Activated T-cell treated with anti-CD3 and anti-CD28 coated beads, Interleukin-2, amount 50 U/mL, for 72 hours (primary cell): ENCODE measurements around the gene SHISA9. TPM values are rescaled to one million over a fixed set of nuclear protein-coding genes. Genes with fewer than 3 reads are reported as not detected.
A peak's percentile ranks its signal among the peaks of the same experiment; 100 is the strongest.
"Not testable (repeated sequence)": the region's sequence is repeated elsewhere in the genome, so short reads cannot be mapped to it uniquely, and the experiment has no call there.

Experiments used
- ATAC-seq, 2 donors: fragments of 150-1000 bp; cut with Tn5 transposase; replicated peaks in 1 of 2; 2 replicates each; pipeline ENCODE4 v1.10.0; 2021; ENCODE audit warnings: moderate library complexity in 2 of 2, mild to moderate bottlenecking in 1 of 2
- DNase-seq, 2 donors: peaks; one replicate each; pipeline ENCODE4 v3.0.0; 2021 to 2022; ENCODE audit warnings: mixed read lengths in 1 of 2
- H3K27ac Mint-ChIP-seq: one replicate; pipeline ENCODE4 v1.8.0; 2022; ENCODE audit warnings: mild to moderate bottlenecking, moderate library complexity, mixed read lengths
- H3K27me3 Mint-ChIP-seq: one replicate; pipeline ENCODE4 v1.8.0; 2022; ENCODE audit warnings: low read depth, mixed read lengths
- H3K36me3 Mint-ChIP-seq, 2 donors: one replicate each; pipeline ENCODE4 v1.8.0; 2022; ENCODE audit warnings: mixed read lengths in 2 of 2, mild to moderate bottlenecking in 1 of 2; ENCODE audit not compliant: insufficient read depth in 2 of 2
- H3K4me1 Mint-ChIP-seq: one replicate; pipeline ENCODE4 v1.8.0; 2022; ENCODE audit warnings: low read depth, mixed read lengths
- H3K4me3 Mint-ChIP-seq, 2 donors: one replicate each; pipeline ENCODE4 v1.8.0; 2022; ENCODE audit warnings: mild to moderate bottlenecking in 2 of 2, mixed read lengths in 2 of 2, moderate library complexity in 2 of 2
- H3K9me3 Mint-ChIP-seq, 2 donors: one replicate each; pipeline ENCODE4 v1.8.0; 2022; ENCODE audit warnings: mixed read lengths in 2 of 2
- total RNA-seq, 2 donors: library from RNA; stranded (reverse); gene quantifications; one replicate each; pipeline ENCODE4 v1.2.3, GENCODE V29; 2022

Gene SHISA9
- under 1 TPM in 1 of 2 donors, not detected in 1; 0.14 TPM for total RNA-seq

DNA sequence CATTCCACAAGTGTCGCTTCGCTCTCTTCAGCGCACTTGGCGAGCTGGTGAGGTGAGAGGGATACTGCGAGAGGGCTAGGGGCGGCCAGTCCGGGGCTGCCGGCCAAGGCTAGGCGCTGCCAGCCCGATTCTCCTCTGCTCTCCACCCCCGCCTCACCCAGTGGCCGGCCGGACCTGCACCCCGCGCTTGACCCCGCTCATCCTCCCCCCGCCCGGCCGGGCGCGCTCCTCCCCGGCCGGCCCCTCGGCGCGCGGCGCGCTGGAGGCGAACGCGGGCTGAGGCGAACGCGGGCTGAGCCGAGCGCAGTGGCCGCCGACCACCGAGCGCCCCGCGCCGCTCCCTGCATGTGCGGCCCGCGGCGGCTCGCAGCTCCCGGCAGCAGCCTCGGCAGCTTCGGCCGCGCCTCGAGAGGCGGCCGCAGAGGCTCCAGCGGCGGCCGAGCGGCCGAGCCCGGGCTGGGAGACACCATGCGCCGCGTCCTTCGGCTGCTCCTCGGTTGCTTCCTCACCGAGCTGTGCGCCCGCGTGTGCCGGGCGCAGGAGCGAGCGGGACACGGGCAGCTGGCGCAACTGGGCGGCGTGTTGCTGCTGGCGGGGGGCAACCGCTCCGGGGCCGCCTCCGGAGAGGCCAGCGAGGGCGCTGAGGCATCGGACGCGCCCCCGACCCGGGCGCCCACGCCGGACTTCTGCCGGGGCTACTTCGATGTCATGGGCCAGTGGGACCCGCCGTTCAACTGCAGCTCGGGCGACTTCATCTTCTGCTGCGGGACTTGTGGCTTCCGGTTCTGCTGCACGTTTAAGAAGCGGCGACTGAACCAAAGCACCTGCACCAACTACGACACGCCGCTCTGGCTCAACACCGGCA, at the start of gene SHISA9:
Gene SHISA9, plus strand, starts transcription at position 2 of the 865 bp plus-strand sequence.
- Mint-ChIP-seq H3K27me3 (peaks cover 69% of the 10 kb centered on the region), H3K4me1 (no peaks in the 10 kb centered on the region), H3K4me3 (peak within 1 kb of the TSS; percentile 55 to 70), H3K36me3 (no peaks in the 10 kb centered on the region), H3K27ac (no peak within 1 kb of the TSS), H3K9me3 (no peaks in the 10 kb centered on the region)
- ATAC-seq: peak in 1 of 2 donors; percentile 22
- DNase-seq: no peak

DNA sequence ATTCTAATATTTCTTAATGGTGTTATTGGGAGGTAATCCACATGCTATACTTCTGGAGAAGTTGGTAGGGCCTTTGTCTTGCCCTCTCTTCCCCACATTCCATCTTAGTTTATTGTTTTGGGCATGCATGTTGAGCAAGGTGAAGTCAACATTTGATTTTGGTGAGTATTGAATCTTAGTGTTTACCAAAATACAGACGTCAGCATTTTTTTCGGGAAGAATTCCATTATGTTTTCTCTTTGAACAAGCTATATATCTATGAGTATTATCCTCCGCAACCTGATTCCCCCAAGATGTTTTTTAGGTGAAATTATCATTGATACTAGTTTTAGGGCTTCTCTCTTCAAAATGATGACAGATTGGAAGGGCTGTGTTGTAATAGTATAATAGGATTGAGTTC, 47.4 kb upstream of the SHISA9 start:
- ATAC-seq (no peak), DNase-seq (no peak)
- Mint-ChIP-seq H3K9me3 (peaks cover 2 to 3% of the 10 kb centered on the region in 2 donors), H3K36me3 (no peaks in the 10 kb centered on the region), H3K4me1 (no peaks in the 10 kb centered on the region), H3K4me3 (no peak overlapping the region), H3K27ac (no peak overlapping the region), H3K27me3 (peaks cover 8% of the 10 kb centered on the region)

DNA sequence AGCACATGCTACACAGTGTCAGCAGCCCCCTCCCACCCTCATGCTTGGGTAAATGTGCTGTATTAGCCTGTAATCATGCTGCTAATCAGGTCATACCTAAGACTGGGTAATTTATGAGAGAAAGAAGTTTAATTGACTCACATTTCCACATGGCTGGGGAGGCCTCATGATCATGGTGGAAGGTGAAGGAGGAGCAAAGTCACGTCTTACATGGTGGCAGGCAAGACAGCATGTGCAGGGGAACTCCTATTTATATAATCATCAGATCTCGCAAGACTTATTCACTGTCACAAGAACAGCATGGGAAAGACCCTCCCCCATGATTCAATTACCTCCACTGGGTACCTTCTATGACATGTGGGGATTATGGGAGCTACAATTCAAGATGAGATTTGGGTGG, 44.0 kb upstream of the SHISA9 start:
- H3K27me3 Mint-ChIP-seq, H3K4me1 Mint-ChIP-seq, DNase-seq, ATAC-seq, H3K27ac Mint-ChIP-seq, H3K9me3 Mint-ChIP-seq, H3K36me3 Mint-ChIP-seq, H3K4me3 Mint-ChIP-seq: not testable (repeated sequence)

DNA sequence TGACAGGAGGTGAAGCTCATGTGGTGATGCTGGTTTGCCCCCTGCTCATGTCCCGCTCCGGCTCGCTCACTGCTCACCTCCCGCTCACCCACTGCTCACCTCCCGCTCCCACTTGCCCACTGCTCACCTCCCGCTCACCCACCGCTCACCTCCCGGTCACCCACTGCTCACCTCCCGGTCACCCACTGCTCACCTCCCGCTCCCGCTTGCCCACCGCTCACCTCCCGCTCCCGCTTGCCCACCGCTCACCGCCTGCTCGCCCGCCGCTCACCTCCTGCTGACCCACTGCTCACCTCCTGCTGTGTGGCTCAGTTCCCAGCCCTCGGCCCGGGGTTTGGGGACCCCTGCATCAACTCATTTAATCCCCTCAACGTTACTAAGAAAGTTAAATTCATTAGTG, 39.1 kb upstream of the SHISA9 start:
- no peak for ATAC-seq
- H3K27me3 Mint-ChIP-seq: peaks cover 6% of the 10 kb centered on the region
- H3K4me1 Mint-ChIP-seq: no peaks in the 10 kb centered on the region
- no peak overlapping the region for H3K4me3 Mint-ChIP-seq
- H3K9me3 Mint-ChIP-seq: no peaks in the 10 kb centered on the region
- no peak overlapping the region for H3K27ac Mint-ChIP-seq
- H3K36me3 Mint-ChIP-seq: no peaks in the 10 kb centered on the region
- DNase-seq: no peak

DNA sequence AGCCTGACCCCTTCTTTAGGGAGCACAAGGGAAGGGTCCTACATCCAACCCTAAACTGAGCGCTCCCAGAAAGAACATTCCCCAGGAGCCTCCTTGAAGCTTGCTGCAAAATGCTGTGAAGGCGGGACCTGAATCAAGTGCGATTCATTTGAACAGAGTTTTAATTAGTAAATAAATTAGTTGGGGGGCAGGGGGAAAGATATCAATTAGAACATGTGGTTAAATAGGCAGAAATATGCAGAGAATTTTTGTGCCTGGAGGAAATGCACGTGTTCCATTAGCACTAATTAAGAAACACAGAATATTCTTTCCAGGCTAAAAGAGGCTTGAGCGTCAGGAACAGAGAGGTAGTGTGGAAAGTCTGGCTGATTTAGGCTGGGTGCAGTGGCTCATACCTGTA, 38.5 kb upstream of the SHISA9 start:
- H3K4me1 Mint-ChIP-seq: no peaks in the 10 kb centered on the region
- no peak for ATAC-seq

DNA sequence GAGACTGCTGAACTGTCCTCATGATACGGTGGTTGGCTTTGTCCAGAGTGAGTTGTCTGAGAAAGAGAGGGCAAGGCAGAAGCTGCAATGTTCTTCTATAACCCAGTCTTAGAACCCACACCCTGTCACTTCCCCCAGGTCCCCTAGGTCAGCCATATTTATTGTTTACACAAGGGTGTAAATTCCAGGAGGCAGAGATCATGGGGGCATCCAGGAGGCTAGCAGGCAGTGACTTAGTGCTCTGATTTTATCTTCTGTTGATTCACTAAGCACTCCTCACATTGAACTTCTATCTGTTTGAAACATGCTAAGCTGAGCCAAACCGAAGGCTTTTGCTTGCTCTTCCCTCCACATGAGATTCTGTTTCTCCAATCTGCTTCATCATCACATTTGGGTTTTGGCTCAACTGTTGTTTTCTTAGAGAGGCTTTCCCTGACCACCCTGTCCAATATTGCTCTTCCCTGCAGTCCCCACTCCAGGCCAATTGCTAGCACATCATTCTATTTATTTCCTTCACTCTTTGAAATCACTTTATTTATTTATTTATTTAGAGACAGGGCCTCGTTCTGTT, 34.3 kb upstream of the SHISA9 start:
- no peak overlapping the region for H3K27ac Mint-ChIP-seq
- H3K4me1 Mint-ChIP-seq: no peaks in the 10 kb centered on the region

More for the DNA sequence above, 38.5 kb upstream of the SHISA9 start:
- Mint-ChIP-seq H3K36me3 (no peaks in the 10 kb centered on the region), H3K27ac (no peak overlapping the region), H3K4me3 (no peak overlapping the region), H3K27me3 (peaks cover 6% of the 10 kb centered on the region), H3K9me3 (no peaks in the 10 kb centered on the region)
- DNase-seq: no peak

DNA sequence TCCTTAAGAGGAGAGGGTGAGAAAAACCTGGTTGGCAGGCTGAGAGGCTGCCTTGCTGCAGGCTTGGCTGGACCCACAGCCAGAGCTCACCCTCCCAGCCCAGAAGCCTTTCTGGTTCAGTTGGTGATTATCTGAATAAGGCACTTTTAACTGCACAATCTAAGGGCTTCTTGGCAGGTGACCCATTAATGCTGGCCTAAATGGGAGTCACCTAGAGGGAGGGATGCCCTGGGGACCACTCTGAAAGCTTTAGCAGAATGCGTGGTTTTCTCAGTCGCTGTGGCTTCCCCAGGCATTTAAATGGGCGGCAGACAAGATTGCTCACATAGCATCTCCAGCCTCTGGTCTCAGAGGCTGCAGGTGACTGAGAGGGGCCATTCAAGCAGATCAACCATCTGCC, 33.2 kb upstream of the SHISA9 start:
- ATAC-seq (no peak), DNase-seq (no peak)
- Mint-ChIP-seq H3K9me3 (peaks cover 0 to 3% of the 10 kb centered on the region in 2 donors), H3K27me3 (peaks cover 13% of the 10 kb centered on the region), H3K4me1 (no peaks in the 10 kb centered on the region), H3K4me3 (no peak overlapping the region), H3K36me3 (no peaks in the 10 kb centered on the region), H3K27ac (no peak overlapping the region)

More for the DNA sequence above, 34.3 kb upstream of the SHISA9 start:
- H3K36me3 Mint-ChIP-seq: no peaks in the 10 kb centered on the region
- no peak overlapping the region for H3K4me3 Mint-ChIP-seq
- H3K27me3 Mint-ChIP-seq: peaks cover 13% of the 10 kb centered on the region
- DNase-seq: no peak
- ATAC-seq: no peak
- peaks cover 0 to 3% of the 10 kb centered on the region in 2 donors for H3K9me3 Mint-ChIP-seq

DNA sequence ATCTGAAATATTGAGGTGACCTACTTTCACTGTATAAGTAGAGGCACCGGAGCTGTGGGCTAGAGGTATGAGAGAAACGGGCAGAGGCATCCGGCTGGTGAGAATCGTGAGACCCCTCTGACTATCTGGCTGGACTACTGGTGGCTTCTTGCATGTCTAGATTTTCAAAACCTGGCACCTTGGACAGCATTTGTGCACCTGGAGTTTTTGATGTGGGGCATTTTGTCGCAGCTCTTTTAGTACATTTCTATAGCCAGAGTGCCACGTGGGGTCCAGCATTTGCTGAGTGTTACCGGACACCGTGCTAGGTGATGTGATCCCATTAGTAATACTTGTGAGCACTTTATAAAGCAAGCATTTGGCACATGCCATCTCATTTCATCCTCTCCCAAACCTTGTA, 32.6 kb upstream of the SHISA9 start:
- peaks cover 0 to 3% of the 10 kb centered on the region in 2 donors for H3K9me3 Mint-ChIP-seq
- no peaks in the 10 kb centered on the region for H3K4me1 Mint-ChIP-seq
- H3K27ac Mint-ChIP-seq: no peak overlapping the region
- H3K4me3 Mint-ChIP-seq: no peak overlapping the region
- peaks cover 13% of the 10 kb centered on the region for H3K27me3 Mint-ChIP-seq
- ATAC-seq: no peak
- DNase-seq: no peak
- H3K36me3 Mint-ChIP-seq: no peaks in the 10 kb centered on the region

DNA sequence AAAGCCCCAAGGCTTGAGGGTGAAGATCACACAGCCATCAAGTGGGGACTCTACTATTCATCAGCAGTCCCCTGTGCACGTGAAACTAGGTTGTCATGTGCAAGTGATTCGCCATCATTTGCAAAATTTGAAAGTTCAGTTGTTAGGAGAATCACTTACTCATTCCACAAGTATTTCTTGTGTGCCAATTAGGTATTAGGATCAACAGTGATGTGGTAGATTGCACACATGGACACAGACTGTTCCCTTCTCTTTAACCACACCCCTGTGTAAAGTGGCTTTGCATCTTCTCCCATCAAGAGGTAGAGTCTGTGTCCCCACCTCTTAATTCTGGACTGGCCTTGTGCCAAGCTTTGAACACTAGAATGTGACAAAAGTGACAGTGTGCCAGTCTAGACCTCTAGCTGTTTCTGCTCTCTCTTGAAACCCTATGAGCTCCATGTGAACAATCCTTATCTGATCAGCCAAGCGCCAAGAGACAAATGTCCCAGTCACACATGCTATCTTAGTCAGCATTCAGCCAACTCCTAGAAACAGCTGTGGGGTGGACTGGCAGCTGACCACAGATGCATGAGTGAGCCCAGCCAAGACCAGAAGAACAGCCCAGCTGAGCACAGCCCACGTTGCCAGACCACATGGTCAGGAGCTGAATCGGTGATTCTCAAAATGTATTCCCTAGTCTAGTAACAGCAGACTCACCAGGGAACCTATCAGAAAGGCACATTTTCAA, 31.5 kb upstream of the SHISA9 start:
- DNase-seq (no peak), ATAC-seq (no peak)
- Mint-ChIP-seq H3K27me3 (peaks cover 13% of the 10 kb centered on the region), H3K27ac (no peak overlapping the region), H3K36me3 (no peaks in the 10 kb centered on the region), H3K4me1 (no peaks in the 10 kb centered on the region), H3K9me3 (peaks cover 0 to 3% of the 10 kb centered on the region in 2 donors), H3K4me3 (no peak overlapping the region)

DNA sequence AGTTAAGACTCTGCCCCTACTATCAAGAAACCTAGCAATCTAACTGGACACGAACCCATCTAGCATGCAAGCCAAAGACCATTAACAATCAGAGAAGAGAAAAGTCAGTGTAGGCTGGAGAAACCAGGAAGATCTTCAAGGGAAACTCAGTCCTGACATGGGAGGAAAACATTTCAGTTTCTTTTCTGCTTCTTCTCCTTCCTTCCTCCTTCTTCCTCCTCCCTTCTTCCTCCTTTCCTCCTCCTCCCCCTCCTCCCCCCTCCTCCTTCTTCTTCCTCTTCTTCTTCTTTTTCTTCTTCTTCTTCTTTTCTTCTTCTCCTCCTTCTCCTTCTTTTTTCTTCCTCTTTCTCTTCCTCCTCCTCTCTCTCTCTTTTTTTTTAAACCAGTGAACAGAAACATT, 29.6 kb upstream of the SHISA9 start:
- H3K36me3 Mint-ChIP-seq: no peaks in the 10 kb centered on the region
- no peak overlapping the region for H3K4me3 Mint-ChIP-seq
- H3K27me3 Mint-ChIP-seq: peaks cover 7% of the 10 kb centered on the region
- no peak for DNase-seq
- peaks cover 0 to 3% of the 10 kb centered on the region in 2 donors for H3K9me3 Mint-ChIP-seq
- no peak for ATAC-seq
- H3K4me1 Mint-ChIP-seq: no peaks in the 10 kb centered on the region
- no peak overlapping the region for H3K27ac Mint-ChIP-seq

DNA sequence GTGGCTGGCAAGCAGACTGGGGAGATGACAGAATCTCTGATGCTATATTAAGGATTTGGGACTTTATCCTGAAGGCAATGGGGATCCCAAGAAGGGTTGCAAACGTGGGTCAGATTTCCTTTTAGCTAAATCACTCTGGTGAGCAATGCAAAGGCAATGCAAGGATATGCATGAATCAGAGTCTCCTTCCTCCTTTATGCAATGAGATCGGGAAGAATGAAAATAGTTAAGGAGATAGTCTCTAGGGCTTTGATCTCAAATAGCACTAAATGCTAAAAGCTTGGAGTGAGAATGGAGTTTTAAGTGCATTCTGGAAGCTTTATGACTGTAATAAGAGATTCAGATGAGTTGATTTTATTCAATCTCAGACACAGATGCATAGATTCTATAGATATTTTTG, 27.2 kb upstream of the SHISA9 start:
- Mint-ChIP-seq H3K4me1 (no peaks in the 10 kb centered on the region), H3K9me3 (peaks cover 0 to 3% of the 10 kb centered on the region in 2 donors), H3K36me3 (no peaks in the 10 kb centered on the region), H3K4me3 (no peak overlapping the region), H3K27me3 (peaks cover 7% of the 10 kb centered on the region), H3K27ac (no peak overlapping the region)
- DNase-seq: no peak
- ATAC-seq: no peak

DNA sequence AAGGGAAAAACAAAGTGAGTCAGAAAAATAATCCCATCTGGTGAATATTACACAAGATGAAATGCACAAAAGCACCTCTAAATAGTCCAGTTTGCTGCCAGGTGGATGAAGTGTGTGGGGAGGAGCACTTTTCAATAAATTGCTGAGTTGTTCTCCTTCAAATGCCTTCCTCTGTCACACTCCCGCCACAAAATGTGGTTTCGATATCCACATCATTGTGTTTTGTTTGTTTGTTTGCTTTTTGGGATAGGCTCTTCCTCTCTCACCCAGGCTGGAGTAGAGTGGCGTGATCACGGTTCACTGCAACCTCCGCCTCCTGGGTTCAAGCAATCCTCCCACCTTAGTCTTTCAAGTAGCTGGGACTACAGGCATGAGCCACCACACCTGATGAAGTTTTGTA, 24.6 kb upstream of the SHISA9 start:
- H3K4me1 Mint-ChIP-seq: no peaks in the 10 kb centered on the region
- H3K9me3 Mint-ChIP-seq: no peaks in the 10 kb centered on the region
- no peaks in the 10 kb centered on the region for H3K36me3 Mint-ChIP-seq
- DNase-seq: no peak
- no peak for ATAC-seq
- H3K4me3 Mint-ChIP-seq: no peak overlapping the region
- H3K27me3 Mint-ChIP-seq: no peaks in the 10 kb centered on the region
- no peak overlapping the region for H3K27ac Mint-ChIP-seq

DNA sequence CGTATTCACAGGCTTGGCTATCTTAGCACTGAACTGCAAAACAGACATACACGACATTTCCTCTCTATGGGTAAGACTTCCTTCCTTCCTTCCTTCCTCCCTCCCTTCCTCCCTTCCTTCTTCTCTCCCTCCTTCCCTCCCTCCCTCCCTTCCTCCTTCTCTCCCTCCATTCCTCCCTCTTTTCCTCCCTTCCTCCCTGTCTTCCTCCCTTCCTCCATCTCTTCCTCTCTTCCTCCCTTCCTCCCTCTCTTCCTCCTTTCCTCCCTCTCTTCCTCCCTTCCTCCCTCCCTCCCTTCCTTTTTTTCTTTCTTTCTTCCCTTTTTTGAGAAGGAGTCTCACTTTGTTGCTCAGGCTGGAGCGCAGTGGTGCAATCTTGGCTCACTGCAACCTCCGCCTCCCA, 22.4 kb upstream of the SHISA9 start:
- no peak overlapping the region for H3K27ac Mint-ChIP-seq
- H3K27me3 Mint-ChIP-seq: no peaks in the 10 kb centered on the region
- ATAC-seq (no peak), DNase-seq (no peak)
- no peaks in the 10 kb centered on the region for H3K9me3 Mint-ChIP-seq
- H3K36me3 Mint-ChIP-seq: no peaks in the 10 kb centered on the region
- no peaks in the 10 kb centered on the region for H3K4me1 Mint-ChIP-seq
- no peak overlapping the region for H3K4me3 Mint-ChIP-seq
